IMR-90 (cell line): Measurements from ENCODE around the gene GRB10.

Experiments used
- BHLHE40 ChIP-seq: fragments of 150-350 bp; IDR thresholded peaks from 2 replicates; pipeline ENCODE4 v1.6.1; 2016; ENCODE audit warnings: mild to moderate bottlenecking, low read depth, low read length
- CEBPB ChIP-seq: IDR thresholded peaks from 2 replicates; pipeline ENCODE4 v1.6.1; 2012; ENCODE audit warnings: low read depth, low read length, improper control_type of control experiment
- FOS ChIP-seq: fragments of 150-350 bp; IDR thresholded peaks from 2 replicates; pipeline ENCODE4 v1.6.1; 2016; ENCODE audit warnings: low read depth, low read length
- MAFK ChIP-seq: IDR thresholded peaks from 2 replicates; pipeline ENCODE4 v1.6.1; 2012; ENCODE audit warnings: low read depth, low read length, improper control_type of control experiment
- MXI1 ChIP-seq: IDR thresholded peaks from 2 replicates; pipeline ENCODE4 v1.6.1; 2012; ENCODE audit warnings: low read depth, mild to moderate bottlenecking, low read length, moderate library complexity, borderline replicate concordance
- POLR2A ChIP-seq: IDR thresholded peaks from 2 replicates; pipeline ENCODE4 v1.6.1; 2012; ENCODE audit warnings: mild to moderate bottlenecking, low read depth, low read length
- RAD21 ChIP-seq: IDR thresholded peaks from 2 replicates; pipeline ENCODE4 v1.6.1; 2012; ENCODE audit warnings: low read length, improper control_type of control experiment
- RFX5 ChIP-seq: IDR thresholded peaks from 2 replicates; pipeline ENCODE4 v1.8.0; 2012; ENCODE audit warnings: low read depth, mild to moderate bottlenecking, low read length, moderate library complexity
- SMC3 ChIP-seq: fragments of 150-350 bp; IDR thresholded peaks from 2 replicates; pipeline ENCODE4 v1.6.1; 2016; ENCODE audit warnings: low read depth, mild to moderate bottlenecking, antibody characterized with exemption, low read length, moderate library complexity
- TF ChIP-seq, protein P1 (sequence below): conservative IDR thresholded peaks from 2 replicates; pipeline ENCODE4 v1.5.1; 2012; ENCODE audit warnings: mild to moderate bottlenecking, low read depth, low read length, improper control_type of control experiment
- TF ChIP-seq, protein P2 (sequence below): fragments of 150-350 bp; IDR thresholded peaks from 2 replicates; pipeline ENCODE4 v1.6.1; 2017; ENCODE audit warnings: mild to moderate bottlenecking, antibody characterized with exemption, low read length, low read depth

DNA sequence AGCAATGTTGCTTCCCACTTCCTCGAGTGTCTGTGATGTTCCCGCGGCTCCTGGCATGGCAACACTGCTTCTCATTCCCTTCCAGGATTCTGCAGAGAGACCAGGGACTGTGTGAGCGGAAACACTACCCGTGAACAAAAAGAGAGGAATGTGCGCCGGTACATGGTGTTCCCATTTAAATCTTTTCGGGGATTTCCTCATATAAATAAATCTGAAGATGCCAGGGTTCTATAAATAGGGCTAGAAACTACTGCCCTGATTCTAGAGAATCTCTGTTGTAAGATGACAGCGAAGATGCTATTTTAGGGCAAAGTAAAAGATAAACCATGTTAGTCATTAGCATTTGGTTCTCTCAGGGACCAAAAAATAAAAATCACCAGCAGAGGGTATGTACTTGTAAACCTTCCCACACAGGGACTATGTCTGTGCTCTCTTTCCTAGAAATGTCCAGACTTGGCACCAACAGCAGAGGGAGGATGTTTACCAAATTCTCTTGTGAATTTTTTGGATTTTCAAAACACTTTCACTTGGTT is 125.3 kb downstream of the GRB10 start:
- TF ChIP-seq POLR2A (no peak), FOS (no peak), MAFK (no peak), RAD21 (no peak), SMC3 (no peak), CEBPB (no peak), BHLHE40 (no peak), MXI1 (no peak), RFX5 (no peak)
- TF ChIP-seq, protein P1, sequence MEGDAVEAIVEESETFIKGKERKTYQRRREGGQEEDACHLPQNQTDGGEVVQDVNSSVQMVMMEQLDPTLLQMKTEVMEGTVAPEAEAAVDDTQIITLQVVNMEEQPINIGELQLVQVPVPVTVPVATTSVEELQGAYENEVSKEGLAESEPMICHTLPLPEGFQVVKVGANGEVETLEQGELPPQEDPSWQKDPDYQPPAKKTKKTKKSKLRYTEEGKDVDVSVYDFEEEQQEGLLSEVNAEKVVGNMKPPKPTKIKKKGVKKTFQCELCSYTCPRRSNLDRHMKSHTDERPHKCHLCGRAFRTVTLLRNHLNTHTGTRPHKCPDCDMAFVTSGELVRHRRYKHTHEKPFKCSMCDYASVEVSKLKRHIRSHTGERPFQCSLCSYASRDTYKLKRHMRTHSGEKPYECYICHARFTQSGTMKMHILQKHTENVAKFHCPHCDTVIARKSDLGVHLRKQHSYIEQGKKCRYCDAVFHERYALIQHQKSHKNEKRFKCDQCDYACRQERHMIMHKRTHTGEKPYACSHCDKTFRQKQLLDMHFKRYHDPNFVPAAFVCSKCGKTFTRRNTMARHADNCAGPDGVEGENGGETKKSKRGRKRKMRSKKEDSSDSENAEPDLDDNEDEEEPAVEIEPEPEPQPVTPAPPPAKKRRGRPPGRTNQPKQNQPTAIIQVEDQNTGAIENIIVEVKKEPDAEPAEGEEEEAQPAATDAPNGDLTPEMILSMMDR: no peak
- TF ChIP-seq, protein P2, sequence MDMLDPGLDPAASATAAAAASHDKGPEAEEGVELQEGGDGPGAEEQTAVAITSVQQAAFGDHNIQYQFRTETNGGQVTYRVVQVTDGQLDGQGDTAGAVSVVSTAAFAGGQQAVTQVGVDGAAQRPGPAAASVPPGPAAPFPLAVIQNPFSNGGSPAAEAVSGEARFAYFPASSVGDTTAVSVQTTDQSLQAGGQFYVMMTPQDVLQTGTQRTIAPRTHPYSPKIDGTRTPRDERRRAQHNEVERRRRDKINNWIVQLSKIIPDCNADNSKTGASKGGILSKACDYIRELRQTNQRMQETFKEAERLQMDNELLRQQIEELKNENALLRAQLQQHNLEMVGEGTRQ: no peak
